H1 (cell line): Measurements from ENCODE around the gene PIWIL1. TPM values are rescaled to one million over a fixed set of nuclear protein-coding genes. Genes with fewer than 3 reads are reported as not detected.

Source experiments
- CTCF ChIA-PET: fragments of 300-600 bp; sonication (Branson Sonifier 250); formaldehyde crosslinking; loops from one replicate; lab custom pipeline; 2021; ENCODE audit not compliant: partially characterized antibody; lab: Charles Lee
- POLR2A ChIA-PET: fragments of 300-600 bp; sonication (Branson Sonifier 250); formaldehyde crosslinking; loops from one replicate; lab custom pipeline; 2021; ENCODE audit warnings: inconsistent platforms; ENCODE audit not compliant: partially characterized antibody; lab: Charles Lee
- DNase-seq, 2 experiments: peaks; one replicate each; pipeline versions ENCODE4 v3.0.0 to v3.0.0-alpha.2; 2010 to 2022; ENCODE audit warnings: low spot score in 2 of 2, low read depth in 1 of 2, mixed read lengths in 1 of 2
- FAIRE-seq: peaks from 2 replicates; lab custom pipeline; 2011; peaks lifted over from hg19 to GRCh38; lab: Jason Lieb, UNC
- H2AFZ ChIP-seq: 2 replicates; pipeline ENCODE4 v1.8.1; 2012; ENCODE audit warnings: low read length, inconsistent platforms
- H2AK5ac ChIP-seq: 2 replicates; pipeline ENCODE4 v1.6.1; 2013; ENCODE audit warnings: low read depth, low read length
- H2BK120ac ChIP-seq: replicated peaks from 2 replicates; pipeline ENCODE3; 2013; ENCODE audit warnings: low read depth, low read length, inconsistent platforms
- H2BK12ac ChIP-seq: 2 replicates; pipeline ENCODE4 v1.6.1; 2013; ENCODE audit warnings: low read depth, low read length
- H2BK15ac ChIP-seq: 2 replicates; pipeline ENCODE4 v1.6.1; 2013; ENCODE audit warnings: low read length
- H2BK20ac ChIP-seq: 2 replicates; pipeline ENCODE4 v1.6.1; 2013; ENCODE audit warnings: low read length
- H2BK5ac ChIP-seq: 2 replicates; pipeline ENCODE4 v1.6.1; 2013; ENCODE audit warnings: low read depth, low read length
- H3K14ac ChIP-seq: 2 replicates; pipeline ENCODE4 v1.6.1; 2013; ENCODE audit warnings: inconsistent platforms; ENCODE audit not compliant: insufficient read length
- H3K18ac ChIP-seq: 2 replicates; pipeline ENCODE4 v1.6.1; 2013; ENCODE audit warnings: low read length; ENCODE audit errors: extremely low read depth
- H3K23ac ChIP-seq: 2 replicates; pipeline ENCODE4 v1.6.1; 2013; ENCODE audit warnings: inconsistent platforms; ENCODE audit not compliant: insufficient read length
- H3K23me2 ChIP-seq: 2 replicates; pipeline ENCODE4 v1.6.1; 2013; ENCODE audit warnings: low read depth, low read length
- H3K27ac ChIP-seq: 2 replicates; pipeline ENCODE4 v1.6.1; 2011; ENCODE audit warnings: low read depth, low read length, inconsistent platforms
- H3K27me3 ChIP-seq, 4 experiments: replicated peaks in 1 of 4; 1 replicate in 1 of 4; 2 replicates in 3 of 4; pipeline versions ENCODE4 v1.6.1 to v1.8.1; 2011 to 2013; ENCODE audit warnings: low read length in 3 of 4, mild to moderate bottlenecking in 3 of 4, inconsistent platforms in 2 of 4, mixed read lengths in 2 of 4, moderate library complexity in 1 of 4; ENCODE audit not compliant: control insufficient read depth in 3 of 4, insufficient read depth in 3 of 4; ENCODE audit errors: extremely low read depth in 1 of 4
- H3K36me3 ChIP-seq, 4 experiments: 2 replicates each; pipeline versions ENCODE4 v1.6.1 to v1.8.1; 2011 to 2013; ENCODE audit warnings: mild to moderate bottlenecking in 4 of 4, low read length in 3 of 4, moderate library complexity in 2 of 4, control low read depth in 1 of 4, inconsistent platforms in 1 of 4; ENCODE audit not compliant: insufficient read depth in 4 of 4, control insufficient read depth in 2 of 4
- H3K4ac ChIP-seq: replicated peaks from 2 replicates; pipeline ENCODE3; 2013; ENCODE audit warnings: low read length, low read depth, mixed read lengths, inconsistent platforms; ENCODE audit not compliant: insufficient read length
- H3K4me1 ChIP-seq, 4 experiments: replicated peaks in 1 of 4; 1 replicate in 1 of 4; 2 replicates in 3 of 4; pipeline versions ENCODE4 v1.6.1 to v1.8.1; 2011 to 2013; ENCODE audit warnings: low read length in 3 of 4, inconsistent platforms in 2 of 4, mixed read lengths in 1 of 4; ENCODE audit not compliant: insufficient read depth in 4 of 4, control insufficient read depth in 3 of 4
- H3K4me2 ChIP-seq, 2 experiments: 2 replicates each; pipeline versions ENCODE4 v1.6.1 to v1.8.1; 2011 to 2013; ENCODE audit warnings: low read depth in 2 of 2, low read length in 2 of 2, control low read depth in 1 of 2, inconsistent platforms in 1 of 2, mild to moderate bottlenecking in 1 of 2; ENCODE audit not compliant: insufficient read depth in 1 of 2
- H3K4me3 ChIP-seq, 4 experiments: fragments of 200-600, 300-600 bp in 1 of 4; sonication (generic), shearing (Covaris generic), sonication (Bioruptor Twin) in 1 of 4; 2 replicates each; pipeline versions ENCODE4 v1.5.1 to v1.8.1; 2011 to 2016; ENCODE audit warnings: low read length in 4 of 4, low read depth in 3 of 4, control low read depth in 2 of 4, inconsistent platforms in 2 of 4, mild to moderate bottlenecking in 2 of 4, mixed read lengths in 1 of 4, moderate library complexity in 1 of 4; ENCODE audit not compliant: insufficient read depth in 2 of 4; ENCODE audit errors: extremely low read depth in 1 of 4
- H3K56ac ChIP-seq: replicated peaks from 2 replicates; pipeline ENCODE3; 2013; ENCODE audit warnings: low read depth, mild to moderate bottlenecking, mixed read lengths, low read length, inconsistent platforms; ENCODE audit not compliant: insufficient read length
- H3K79me1 ChIP-seq: 2 replicates; pipeline ENCODE4 v1.6.1; 2013; ENCODE audit warnings: low read depth, low read length, control low read depth
- H3K79me2 ChIP-seq, 2 experiments: 2 replicates each; pipeline versions ENCODE4 v1.6.1 to v1.8.1; 2012 to 2013; ENCODE audit warnings: low read length in 2 of 2, mild to moderate bottlenecking in 2 of 2, inconsistent platforms in 1 of 2; ENCODE audit not compliant: insufficient read depth in 2 of 2, control insufficient read depth in 1 of 2
- H3K9ac ChIP-seq, 4 experiments: replicated peaks in 1 of 4; 1 replicate in 1 of 4; 2 replicates in 3 of 4; pipeline versions ENCODE4 v1.6.1 to v1.8.1; 2011 to 2013; ENCODE audit warnings: low read depth in 3 of 4, low read length in 3 of 4, control low read depth in 2 of 4, mild to moderate bottlenecking in 2 of 4, moderate library complexity in 2 of 4, inconsistent platforms in 1 of 4; ENCODE audit errors: extremely low read depth in 1 of 4
- H3K9me3 ChIP-seq, 2 experiments: 2 replicates each; pipeline versions ENCODE4 v1.6.1 to v1.8.1; 2012 to 2013; ENCODE audit warnings: mild to moderate bottlenecking in 2 of 2, moderate library complexity in 2 of 2, control low read depth in 1 of 2, inconsistent platforms in 1 of 2, low read depth in 1 of 2, low read length in 1 of 2, mixed read lengths in 1 of 2; ENCODE audit not compliant: insufficient read depth in 2 of 2
- H4K20me1 ChIP-seq, 2 experiments: replicated peaks in 1 of 2; 2 replicates each; pipeline versions ENCODE3 to v1.8.1; 2011 to 2013; ENCODE audit warnings: inconsistent platforms in 2 of 2, low read length in 2 of 2, mild to moderate bottlenecking in 1 of 2; ENCODE audit not compliant: insufficient read depth in 2 of 2, control insufficient read depth in 1 of 2
- H4K5ac ChIP-seq: 2 replicates; pipeline ENCODE4 v1.6.1; 2013; ENCODE audit warnings: low read length, low read depth, mixed read lengths, inconsistent platforms; ENCODE audit not compliant: insufficient read length
- H4K8ac ChIP-seq: 2 replicates; pipeline ENCODE4 v1.8.0; 2013; ENCODE audit warnings: mild to moderate bottlenecking, moderate library complexity, low read length, inconsistent platforms; ENCODE audit not compliant: insufficient read depth; ENCODE audit errors: extremely low read depth
- H4K91ac ChIP-seq: replicated peaks from 2 replicates; pipeline ENCODE3; 2013; ENCODE audit warnings: low read length, mixed read lengths, inconsistent platforms; ENCODE audit not compliant: insufficient read length
- CREB1 ChIP-seq: IDR thresholded peaks from 2 replicates; pipeline ENCODE4 v1.6.1; 2012; ENCODE audit warnings: inconsistent platforms
- EGR1 ChIP-seq: IDR thresholded peaks from 2 replicates; pipeline ENCODE4 v1.6.1; 2011; ENCODE audit warnings: low read depth, low read length, borderline replicate concordance
- JUN ChIP-seq: IDR thresholded peaks from 2 replicates; pipeline ENCODE4 v1.6.1; 2011; ENCODE audit warnings: low read depth, mild to moderate bottlenecking, improper control_type of control experiment, low read length
- MAFK ChIP-seq: IDR thresholded peaks from 2 replicates; pipeline ENCODE4 v1.6.1; 2012; ENCODE audit warnings: low read depth, mild to moderate bottlenecking, improper control_type of control experiment, low read length
- NANOG ChIP-seq: IDR thresholded peaks from 2 replicates; pipeline ENCODE4 v1.6.1; 2011; ENCODE audit warnings: low read length, low read depth, mild to moderate bottlenecking, inconsistent platforms; ENCODE audit not compliant: insufficient read depth, poor library complexity, severe bottlenecking
- RNF2 ChIP-seq: fragments of 200-900, 300-1000 bp; sonication (generic); IDR thresholded peaks from 2 replicates; pipeline ENCODE4 v1.7.1; 2016; ENCODE audit warnings: borderline replicate concordance, low read depth, mild to moderate bottlenecking, antibody characterized with exemption, low read length; ENCODE audit not compliant: poor library complexity, severe bottlenecking; ENCODE audit errors: missing control alignments
- SIRT6 ChIP-seq: IDR thresholded peaks from one replicate; pipeline ENCODE4 v1.7.1; 2012; ENCODE audit warnings: low read length, inconsistent platforms
- SP2 ChIP-seq: IDR thresholded peaks from 2 replicates; pipeline ENCODE4 v1.6.1; 2012; ENCODE audit warnings: mild to moderate bottlenecking, low read length, inconsistent platforms
- TAF1 ChIP-seq: IDR thresholded peaks from 2 replicates; pipeline ENCODE4 v1.6.1; 2011; ENCODE audit warnings: mild to moderate bottlenecking, low read depth, low read length
- TAF7 ChIP-seq: optimal IDR thresholded peaks from 2 replicates; pipeline ENCODE3; 2011; ENCODE audit warnings: low read depth, mild to moderate bottlenecking, inconsistent platforms, low read length, moderate library complexity, borderline replicate concordance
- WGBS, 2 experiments: shearing (Covaris generic) in 1 of 2; methylation state at CpG; one replicate each; pipeline versions ENCODE4 v1.1.6 to v1.1.7; 2013 to 2015; ENCODE audit warnings: low lambda C conversion rate in 2 of 2, mixed read lengths in 2 of 2, inconsistent platforms in 1 of 2, low coverage in 1 of 2, missing lambda C conversion rate in 1 of 2; ENCODE audit not compliant: insufficient replicate concordance in 2 of 2, insufficient coverage in 1 of 2, insufficient read length in 1 of 2; ENCODE audit errors: extremely low coverage in 1 of 2, missing lambda C conversion rate in 1 of 2; 5-methylcytosine and 5-hydroxymethylcytosine counted together
- polyA plus RNA-seq, 7 experiments: library from polyadenylated mRNA; depleted of rRNA in 3 of 7; stranded (reverse) in 5 of 7; unstranded in 2 of 7; fragments of >200 nt in 5 of 7; fragments of 200-250 nt in 2 of 7; gene quantifications; 1 replicate in 5 of 7; 2 replicates in 1 of 7; 4 replicates in 1 of 7; pipeline versions ENCODE4 v1.2.1 to v1.2.3, GENCODE V29; 2011 to 2013; ENCODE audit warnings: missing spikeins in 2 of 7, mixed read lengths in 2 of 7
- total RNA-seq: library from RNA; stranded (reverse); fragmentation: NEBNext Ultra II Directional; extraction: Animal tissue kit (Norgen Biotek cat#: 25700); gene quantifications from 2 replicates; pipeline ENCODE4 v1.2.1, GENCODE V29; 2021

PIWIL1 gene
- total and polyA plus RNA-seq, 2 of the 8 experiments (the other 6 are each of a cell fraction or from before 2014, with no cell fraction given) = not detected

DNA sequence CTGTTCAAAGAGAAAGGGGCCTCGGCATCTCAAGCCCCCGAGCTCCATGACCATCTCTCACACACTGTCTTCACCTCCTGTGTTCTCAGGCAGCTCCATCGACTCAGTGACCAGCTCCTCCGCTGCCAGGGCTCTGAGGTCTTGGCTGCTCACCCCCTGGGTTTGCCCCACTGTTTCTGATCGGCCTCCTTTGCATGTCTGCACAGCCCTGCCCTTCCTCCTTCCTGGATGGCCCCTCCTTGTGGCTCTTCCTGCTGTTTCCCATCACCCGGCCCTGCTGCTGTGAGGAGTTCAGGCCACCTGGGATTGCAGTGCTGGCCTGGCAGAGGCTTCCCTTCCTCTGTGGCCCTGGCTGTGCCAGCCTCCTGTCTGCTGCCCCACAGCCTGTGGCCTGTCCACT, 38.1 kb upstream of the PIWIL1 start:
- Histone ChIP-seq H3K27me3 (0 out of 7 replicates have a peak, but pooled peaks cover 0 to 3% (median 0%) of the 10 kb centered on the region in 4 experiments), H3K23ac (no peak overlapping the region), H3K56ac (no peak overlapping the region), H2AFZ (no peak overlapping the region), H3K79me2 (no peaks in the 10 kb centered on the region), H4K20me1 (peaks cover 0 to 6% of the 10 kb centered on the region in 2 experiments), H3K14ac (no peak overlapping the region), H3K4ac (no peak overlapping the region), H3K4me1 (no peaks in the 10 kb centered on the region; a peak in 1 of 7 replicates), H3K9me3 (peaks cover 0 to 5% of the 10 kb centered on the region in 2 experiments; a peak in 1 of 4 replicates), H2BK15ac (no peak overlapping the region), H4K91ac (no peak overlapping the region), H2BK20ac (no peak overlapping the region), H3K4me3 (no peak overlapping the region), H3K36me3 (no peaks in the 10 kb centered on the region), H4K8ac (no peak overlapping the region), H3K18ac (no peak overlapping the region), H4K5ac (no peak overlapping the region), H3K79me1 (no peaks in the 10 kb centered on the region), H2BK5ac (no peak overlapping the region), H2BK12ac (no peak overlapping the region), H2BK120ac (no peak overlapping the region), H3K4me2 (no peak overlapping the region), H3K9ac (no peak overlapping the region; a peak in 1 of 7 replicates), H2AK5ac (no peak overlapping the region), H3K27ac (no peak overlapping the region), H3K23me2 (peaks cover 8% of the 10 kb centered on the region)
- TF ChIP-seq TAF7 (no peak), SP2 (no peak), RNF2 (no peak), JUN (no peak), MAFK (no peak), CREB1 (no peak), SIRT6 (no peak), EGR1 (no peak), NANOG (no peak), TAF1 (no peak)
- DNase-seq (no peak), FAIRE-seq (no peak)
- 84% methylated on average over 6 of the region's 6 CpGs; no CpG with 5 or more reads in 1 of the 2 experiments for WGBS, 2 experiments
- ChIA-PET CTCF (interaction anchor here (1.1 to 1.5 kb wide), 3 partner anchors 18 to 267 kb away, joined by 3 to 4 read pairs (median 3); no protein-coding TSS in a partner anchor), POLR2A (no interaction called here)
